Endothelial cell of umbilical vein (primary cell): ENCODE results near the gene SWAP70. TPM values are rescaled to one million over a fixed set of nuclear protein-coding genes. Genes with fewer than 3 reads are reported as not detected.

ENCODE experiments used
- BruUV-seq: library from RNA; stranded (reverse); fragments of 400-500 nt; replicated peaks from 2 replicates; lab custom pipeline; 2021; lab: Mats Ljungman, UMichigan
- CTCF ChIA-PET: fragments of 300-600, 350-600 bp; sonication (Branson Sonifier 250); formaldehyde crosslinking; loops from one replicate; lab custom pipeline; 2021; ENCODE audit warnings: antibody characterized with exemption, inconsistent platforms; lab: Charles Lee
- POLR2A ChIA-PET: fragments of 300-600, 350-600 bp; sonication (Branson Sonifier 250); formaldehyde crosslinking; loops from one replicate; lab custom pipeline; 2021; ENCODE audit warnings: antibody characterized with exemption, inconsistent platforms; lab: Charles Lee
- DNase-seq: peaks from one replicate; pipeline ENCODE4 v3.0.0-alpha.2; 2011; ENCODE audit warnings: low read depth, low spot score
- FAIRE-seq: peaks from 2 replicates; lab custom pipeline; 2011; peaks lifted over from hg19 to GRCh38; lab: Jason Lieb, UNC
- H2AFZ ChIP-seq: 2 replicates; pipeline ENCODE4 v1.6.0; 2012; ENCODE audit warnings: low read depth, low read length, control low read depth, inconsistent platforms
- H3K27ac ChIP-seq: 2 replicates; pipeline ENCODE4 v1.5.1; 2011; ENCODE audit warnings: low read depth, mild to moderate bottlenecking, control low read depth, low read length, moderate library complexity; ENCODE audit not compliant: insufficient read depth
- H3K27me3 ChIP-seq, 2 experiments: 2 replicates each; pipeline versions ENCODE4 v1.6.0 to v1.6.1; 2011; ENCODE audit warnings: low read length in 2 of 2, mixed read lengths in 1 of 2; ENCODE audit not compliant: control insufficient read depth in 2 of 2, insufficient read depth in 2 of 2
- H3K36me3 ChIP-seq, 2 experiments: 2 replicates in 1 of 2; 3 replicates in 1 of 2; pipeline ENCODE4 v1.5.1; 2011; ENCODE audit warnings: low read length in 2 of 2, mild to moderate bottlenecking in 1 of 2, moderate library complexity in 1 of 2; ENCODE audit not compliant: control insufficient read depth in 2 of 2, insufficient read depth in 2 of 2; ENCODE audit errors: extremely low read depth in 1 of 2
- H3K4me1 ChIP-seq: 3 replicates; pipeline ENCODE4 v1.5.1; 2011; ENCODE audit warnings: mild to moderate bottlenecking, low read length; ENCODE audit not compliant: control insufficient read depth, insufficient read depth; ENCODE audit errors: extremely low read depth
- H3K4me2 ChIP-seq: 2 replicates; pipeline ENCODE4 v1.6.1; 2011; ENCODE audit warnings: low read length, control low read depth, mixed read lengths; ENCODE audit not compliant: insufficient read depth
- H3K4me3 ChIP-seq, 3 experiments: fragments of 200-600 bp in 1 of 3; sonication (generic), shearing (Covaris generic) in 1 of 3; replicated peaks in 1 of 3; 2 replicates each; pipeline ENCODE4 v1.5.1; 2011 to 2016; ENCODE audit warnings: control low read depth in 3 of 3, low read length in 3 of 3, mild to moderate bottlenecking in 2 of 3, inconsistent platforms in 1 of 3, low read depth in 1 of 3, moderate library complexity in 1 of 3; ENCODE audit not compliant: insufficient read depth in 1 of 3
- H3K79me2 ChIP-seq: 2 replicates; pipeline ENCODE4 v1.6.0; 2012; ENCODE audit warnings: low read length, inconsistent platforms; ENCODE audit not compliant: control insufficient read depth, insufficient read depth
- H3K9ac ChIP-seq: replicated peaks from 2 replicates; pipeline ENCODE3; 2011; ENCODE audit warnings: low read length, control low read depth; ENCODE audit not compliant: insufficient read depth; ENCODE audit errors: extremely low read depth
- H3K9me1 ChIP-seq: replicated peaks from 3 replicates; pipeline ENCODE4 v1.6.0; 2011; ENCODE audit warnings: mild to moderate bottlenecking, low read length; ENCODE audit not compliant: control insufficient read depth, insufficient read depth; ENCODE audit errors: extremely low read depth
- H3K9me3 ChIP-seq: replicated peaks from 2 replicates; pipeline ENCODE4 v1.5.1; 2012; ENCODE audit warnings: low read length, inconsistent platforms; ENCODE audit not compliant: control insufficient read depth, insufficient read depth
- H4K20me1 ChIP-seq: replicated peaks from 2 replicates; pipeline ENCODE3; 2011; ENCODE audit warnings: mild to moderate bottlenecking, low read length; ENCODE audit not compliant: control insufficient read depth, insufficient read depth; ENCODE audit errors: extremely low read depth
- EZH2 ChIP-seq: IDR thresholded peaks from 2 replicates; pipeline ENCODE4 v1.6.1; 2012; ENCODE audit warnings: borderline replicate concordance, low read depth, mild to moderate bottlenecking, moderate library complexity, low read length, inconsistent platforms; ENCODE audit not compliant: severe bottlenecking
- FOS ChIP-seq: IDR thresholded peaks from 2 replicates; pipeline ENCODE4 v1.6.1; 2011; ENCODE audit warnings: mild to moderate bottlenecking, low read length, moderate library complexity, borderline replicate concordance; ENCODE audit not compliant: insufficient read depth
- GATA2 ChIP-seq: IDR thresholded peaks from 2 replicates; pipeline ENCODE4 v1.7.0; 2011; ENCODE audit warnings: low read depth, mild to moderate bottlenecking, moderate library complexity, mixed read lengths, low read length; ENCODE audit not compliant: insufficient read length, insufficient read depth
- JUN ChIP-seq: IDR thresholded peaks from 2 replicates; pipeline ENCODE4 v1.6.1; 2011; ENCODE audit warnings: borderline replicate concordance, low read depth; ENCODE audit not compliant: insufficient read length, insufficient read depth
- dilution Hi-C: fragments of 300-500 bp; cut with MboI; formaldehyde crosslinking; loops from one replicate; pipeline ENCODE4 v1.15.0; 2019; ENCODE audit warnings: low sequenced_read_pairs; ENCODE audit not compliant: extremely low pct_ligation_motif_present
- intact Hi-C: fragments of 100-400 bp; cut with micrococcal nuclease; formaldehyde crosslinking; loops from one replicate; pipeline ENCODE4 v1.10.0; 2022
- polyA plus RNA-seq, 4 experiments: library from polyadenylated mRNA; depleted of rRNA in 3 of 4; stranded (reverse) in 3 of 4; unstranded in 1 of 4; fragments of >200 nt; gene quantifications; 2 replicates each; pipeline versions ENCODE4 v1.2.1 to v1.2.3, GENCODE V29; 2011 to 2012; ENCODE audit warnings: missing spikeins in 1 of 4
- total RNA-seq: library from RNA; stranded (reverse); gene quantifications from 2 replicates; pipeline ENCODE4 v1.2.3, GENCODE V29; 2021
- TF ChIP-seq, protein P1 (sequence below): IDR thresholded peaks from 2 replicates; pipeline ENCODE4 v1.6.1; 2011; ENCODE audit not compliant: insufficient read depth, insufficient read length
- TF ChIP-seq, protein P2 (sequence below), 2 donors: IDR thresholded peaks; 1 replicate in 1 of 2; 2 replicates in 1 of 2; pipeline ENCODE4 v1.5.1; 2011; ENCODE audit warnings: low read length in 2 of 2, mild to moderate bottlenecking in 2 of 2, moderate library complexity in 2 of 2, control low read depth in 1 of 2, inconsistent platforms in 1 of 2, low read depth in 1 of 2; ENCODE audit not compliant: insufficient read depth in 1 of 2; ENCODE audit errors: extremely low read depth in 1 of 2

Gene SWAP70
- total and polyA plus RNA-seq, 2 donors (not counting 3 experiments of a cell fraction or from before 2014, with no cell fraction given) = 52.5 to 165 TPM

DNA sequence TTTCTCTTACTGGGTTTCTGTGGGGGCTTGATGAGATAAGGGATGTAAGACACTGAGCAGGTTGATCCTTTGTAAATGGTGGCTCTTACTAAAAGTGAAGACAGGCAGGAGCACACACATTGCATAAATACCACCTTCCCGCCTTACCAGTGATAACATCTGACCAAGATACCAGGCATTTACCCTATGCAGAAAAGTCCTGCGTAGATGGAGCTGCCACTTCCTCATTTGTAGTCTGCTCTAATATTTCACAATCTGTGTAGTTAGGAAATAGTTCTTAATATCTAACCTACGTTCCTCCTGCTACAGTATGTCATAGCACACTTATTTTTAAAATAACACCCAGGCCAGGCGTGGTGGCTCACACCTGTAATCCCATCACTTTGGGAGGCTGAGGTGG, 23.9 kb upstream of the SWAP70 start:
- dilution Hi-C loops = no loop called here
- Histone ChIP-seq H3K36me3 (no peaks in the 10 kb centered on the region), H3K27ac (no peak overlapping the region), H2AFZ (no peak overlapping the region), H3K4me1 (peaks cover 9% of the 10 kb centered on the region), H3K27me3 (no peaks in the 10 kb centered on the region), H3K79me2 (no peaks in the 10 kb centered on the region), H3K9me3 (no peaks in the 10 kb centered on the region), H3K9ac (no peak overlapping the region), H3K9me1 (no peaks in the 10 kb centered on the region), H3K4me3 (no peak overlapping the region), H4K20me1 (no peaks in the 10 kb centered on the region), H3K4me2 (no peak overlapping the region)
- intact Hi-C loops = no loop called here
- CTCF ChIA-PET = interaction anchor here (0.9 to 1.1 kb wide), 2 partner anchors 12 to 108 kb away, joined by 3 read pairs; no protein-coding TSS in a partner anchor
- TF ChIP-seq, protein P1, sequence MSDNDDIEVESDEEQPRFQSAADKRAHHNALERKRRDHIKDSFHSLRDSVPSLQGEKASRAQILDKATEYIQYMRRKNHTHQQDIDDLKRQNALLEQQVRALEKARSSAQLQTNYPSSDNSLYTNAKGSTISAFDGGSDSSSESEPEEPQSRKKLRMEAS = no peak
- TF ChIP-seq GATA2 = no peak
- TF ChIP-seq JUN = no peak
- TF ChIP-seq, protein P2, sequence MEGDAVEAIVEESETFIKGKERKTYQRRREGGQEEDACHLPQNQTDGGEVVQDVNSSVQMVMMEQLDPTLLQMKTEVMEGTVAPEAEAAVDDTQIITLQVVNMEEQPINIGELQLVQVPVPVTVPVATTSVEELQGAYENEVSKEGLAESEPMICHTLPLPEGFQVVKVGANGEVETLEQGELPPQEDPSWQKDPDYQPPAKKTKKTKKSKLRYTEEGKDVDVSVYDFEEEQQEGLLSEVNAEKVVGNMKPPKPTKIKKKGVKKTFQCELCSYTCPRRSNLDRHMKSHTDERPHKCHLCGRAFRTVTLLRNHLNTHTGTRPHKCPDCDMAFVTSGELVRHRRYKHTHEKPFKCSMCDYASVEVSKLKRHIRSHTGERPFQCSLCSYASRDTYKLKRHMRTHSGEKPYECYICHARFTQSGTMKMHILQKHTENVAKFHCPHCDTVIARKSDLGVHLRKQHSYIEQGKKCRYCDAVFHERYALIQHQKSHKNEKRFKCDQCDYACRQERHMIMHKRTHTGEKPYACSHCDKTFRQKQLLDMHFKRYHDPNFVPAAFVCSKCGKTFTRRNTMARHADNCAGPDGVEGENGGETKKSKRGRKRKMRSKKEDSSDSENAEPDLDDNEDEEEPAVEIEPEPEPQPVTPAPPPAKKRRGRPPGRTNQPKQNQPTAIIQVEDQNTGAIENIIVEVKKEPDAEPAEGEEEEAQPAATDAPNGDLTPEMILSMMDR (IDR thresholded peaks at IDR 0.05; ENCODE audit: extremely low read depth in 1 of 2, insufficient read depth in 1 of 2, low read depth in 1 of 2, low read length in 2 of 2) = no peak
- TF ChIP-seq FOS = no peak
- no peak for TF ChIP-seq EZH2
- FAIRE-seq = no peak
- DNase-seq = no peak
- no TSS peak for BruUV-seq
- POLR2A ChIA-PET = no interaction called here
